ENCODE measurements around the gene IFNA10. TPM values are rescaled to one million over a fixed set of nuclear protein-coding genes. Genes with fewer than 3 reads are reported as not detected.
"Not testable (repeated sequence)": the region's sequence is repeated elsewhere in the genome, so short reads cannot be mapped to it uniquely, and the experiment has no call there.

Gene IFNA10
- not detected for total RNA-seq

DNA sequence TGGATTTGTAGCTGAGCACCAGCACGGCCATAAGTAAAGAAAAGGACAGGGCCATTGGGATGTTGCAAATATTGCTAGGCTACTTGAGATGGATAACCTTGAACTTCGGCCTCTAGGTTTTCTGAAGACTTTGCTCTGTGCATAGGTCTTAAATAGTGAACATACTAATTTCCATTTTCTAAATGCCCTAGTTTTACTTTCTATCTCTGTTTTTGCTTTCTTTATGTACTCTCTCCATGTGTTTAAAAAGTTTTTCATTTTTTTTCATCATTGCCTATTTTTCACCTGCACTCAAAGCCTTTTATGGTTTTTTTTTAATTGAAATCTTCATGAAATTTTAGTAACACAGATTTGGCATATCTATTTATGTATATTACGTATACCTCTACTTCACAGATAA is at the start of gene IFNA10:
IFNA10 (minus strand) TSS at position 101 of the 400 bp plus-strand sequence; CDS start at position 55, 46 bp downstream.
- ATAC-seq (ENCODE audit: low FRiP score); DNase-seq (ENCODE audit: low spot score): not testable (repeated sequence)

GRCh38 chr9:21255538-21256212 is 48.7 kb upstream of the IFNA10 start:
- ATAC-seq (ENCODE audit: low FRiP score): no peak
- TF ChIP-seq CTCF (IDR thresholded peaks at IDR 0.05): no peak

GRCh38 chr9:21252721-21253547 is 46.0 kb upstream of the IFNA10 start:
- no peak for DNase-seq (ENCODE audit: low spot score)

More at GRCh38 chr9:21255538-21256212, 48.7 kb upstream of the IFNA10 start:
- no peak for DNase-seq (ENCODE audit: low spot score)

DNA sequence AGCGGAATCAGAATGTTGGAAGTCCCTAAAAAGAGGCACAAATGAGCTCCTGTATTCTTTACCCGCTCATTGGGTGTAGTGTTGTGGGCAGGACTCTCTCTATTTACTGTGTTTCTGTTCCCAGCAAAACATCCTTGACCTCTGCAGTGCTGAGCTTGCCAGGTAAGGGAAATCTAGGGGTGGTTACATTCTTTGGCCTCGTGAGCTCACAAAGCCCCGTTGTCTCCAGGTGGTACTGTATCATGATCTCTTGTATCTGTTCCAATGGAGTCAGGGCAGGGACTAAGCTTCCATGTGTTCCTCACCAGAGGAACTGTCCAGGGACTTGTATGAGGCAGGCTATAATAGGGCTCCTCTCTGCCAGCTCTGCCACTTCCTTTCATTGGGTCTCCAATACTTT is 44.7 kb upstream of the IFNA10 start:
- no peak for TF ChIP-seq CTCF (IDR thresholded peaks at IDR 0.05)
- ATAC-seq (ENCODE audit: low FRiP score): no peak
- DNase-seq (ENCODE audit: low spot score): no peak

More at GRCh38 chr9:21252721-21253547, 46.0 kb upstream of the IFNA10 start:
- ATAC-seq (ENCODE audit: low FRiP score): no peak
- no peak for TF ChIP-seq CTCF (IDR thresholded peaks at IDR 0.05)

GRCh38 chr9:21251190-21251589 is 44.2 kb upstream of the IFNA10 start:
- ATAC-seq (ENCODE audit: low FRiP score) (no peak), DNase-seq (ENCODE audit: low spot score) (no peak)
- no peak for TF ChIP-seq CTCF (IDR thresholded peaks at IDR 0.05)

- DNase-seq (ENCODE audit: low spot score): no peak
- no peak for TF ChIP-seq CTCF (IDR thresholded peaks at IDR 0.05)
- no peak for ATAC-seq (ENCODE audit: low FRiP score)
Measured at GRCh38 chr9:21244836-21245235, 37.9 kb upstream of the IFNA10 start.

GRCh38 chr9:21239911-21240310 is 33.0 kb upstream of the IFNA10 start, which contains the start of gene IFNA14:
TSS of gene IFNA14 (minus strand) at chr9:21240005. CDS start at chr9:21239935, 70 bp downstream.
- TF ChIP-seq CTCF (IDR thresholded peaks at IDR 0.05): no peak
- DNase-seq (ENCODE audit: low spot score) (no peak), ATAC-seq (ENCODE audit: low FRiP score) (no peak)

- not testable (repeated sequence) for ATAC-seq (ENCODE audit: low FRiP score); DNase-seq (ENCODE audit: low spot score)
Measured at GRCh38 chr9:21236360-21236714, 29.4 kb upstream of the IFNA10 start.

DNA sequence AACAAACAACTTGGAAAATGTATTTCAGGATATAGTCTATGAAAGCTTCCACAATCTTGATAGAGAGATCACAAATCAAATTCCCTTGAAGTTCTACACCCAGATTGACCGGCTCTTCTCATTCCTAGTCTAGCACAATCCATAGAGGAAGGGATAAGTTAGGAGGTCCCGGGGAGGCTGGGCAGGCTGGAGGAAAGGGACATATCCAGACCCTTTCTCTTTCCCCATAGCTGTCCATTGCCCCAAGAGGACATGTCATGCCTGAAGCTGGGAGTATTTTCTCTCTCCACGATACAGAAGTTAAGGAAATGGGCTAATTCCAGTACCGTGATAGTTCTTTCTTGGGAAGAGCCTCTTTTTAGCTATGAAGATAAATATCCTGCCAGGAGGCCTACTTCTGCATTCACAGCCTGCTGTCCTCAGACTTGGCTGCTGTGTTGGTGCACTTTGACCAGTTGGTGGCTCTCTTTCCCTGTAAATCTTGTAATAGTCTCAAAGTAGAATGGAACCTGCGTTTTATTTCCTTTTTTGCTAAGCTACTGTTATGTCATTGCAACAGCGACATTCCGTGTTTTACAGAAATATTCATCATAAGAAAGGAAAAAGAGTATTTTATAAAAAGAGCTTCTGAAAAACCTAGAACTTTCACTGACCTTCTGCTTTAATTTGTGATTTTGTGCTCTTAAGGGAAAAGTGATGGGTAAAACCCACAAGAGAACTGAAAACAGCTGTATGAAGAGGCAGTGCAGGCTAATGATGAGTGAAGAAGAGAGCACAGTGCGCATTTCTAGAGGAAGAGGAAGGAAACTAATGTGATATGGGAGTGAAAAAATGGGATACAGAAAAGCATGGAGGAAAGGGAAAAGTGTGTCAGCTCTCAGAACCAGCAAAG is 28.8 kb upstream of the IFNA10 start:
- DNase-seq (ENCODE audit: low spot score); ATAC-seq (ENCODE audit: low FRiP score): not testable (repeated sequence)
